T-helper 2 cell treated with Interferon-gamma antibody and Interleukin-4, amounts not matched to agents 5 μg/mL and 100 μg/mL, for 36 hours (primary cell): ENCODE data around the gene SLC26A2.

Source experiments
- DNase-seq: peaks from one replicate; pipeline ENCODE4 v3.0.0; 2021; ENCODE audit warnings: low spot score
- H3K27ac Mint-ChIP-seq: one replicate; pipeline ENCODE4 v1.8.0; 2021; ENCODE audit warnings: mild to moderate bottlenecking, mixed read lengths
- H3K27me3 Mint-ChIP-seq: one replicate; pipeline ENCODE4 v1.8.0; 2021; ENCODE audit warnings: low read depth, mixed read lengths
- H3K36me3 Mint-ChIP-seq: one replicate; pipeline ENCODE4 v1.8.0; 2021; ENCODE audit warnings: low read depth, mixed read lengths
- H3K4me1 Mint-ChIP-seq: one replicate; pipeline ENCODE4 v1.8.0; 2021; ENCODE audit warnings: low read depth, mixed read lengths
- H3K4me3 Mint-ChIP-seq: one replicate; pipeline ENCODE4 v1.8.0; 2022; ENCODE audit warnings: mild to moderate bottlenecking, moderate library complexity, mixed read lengths
- H3K9me3 Mint-ChIP-seq: one replicate; pipeline ENCODE4 v1.8.0; 2021; ENCODE audit warnings: mixed read lengths

Gene SLC26A2

DNA sequence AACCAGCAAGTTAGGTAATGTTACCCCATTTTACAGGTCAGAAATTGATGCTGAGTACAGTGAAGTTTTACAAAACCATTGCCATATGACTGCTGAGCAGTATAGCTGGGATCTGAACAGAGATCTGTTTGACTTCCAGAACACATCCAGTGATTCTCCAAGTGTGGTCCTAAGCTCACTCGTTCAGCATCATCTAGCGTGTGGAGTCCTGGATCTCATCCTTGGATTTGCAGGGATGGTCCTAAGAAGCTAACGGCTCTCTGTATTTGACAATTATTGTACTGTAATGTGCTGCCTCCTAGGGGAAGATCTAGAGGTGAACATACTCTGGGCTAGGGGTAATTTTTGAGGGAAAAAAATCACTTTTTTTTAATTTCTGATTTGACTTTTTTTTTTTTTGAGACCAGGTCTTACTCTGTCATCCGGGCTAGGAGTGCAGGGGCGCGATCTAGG lies 1.4 kb downstream of the SLC26A2 start:
- no peaks in the 10 kb centered on the region for H3K27me3 Mint-ChIP-seq
- H3K27ac Mint-ChIP-seq = no peak overlapping the region
- no peaks in the 10 kb centered on the region for H3K9me3 Mint-ChIP-seq
- H3K36me3 Mint-ChIP-seq = no peaks in the 10 kb centered on the region
- peaks cover 21% of the 10 kb centered on the region for H3K4me1 Mint-ChIP-seq
- no peak for DNase-seq
- H3K4me3 Mint-ChIP-seq = no peak overlapping the region

DNA sequence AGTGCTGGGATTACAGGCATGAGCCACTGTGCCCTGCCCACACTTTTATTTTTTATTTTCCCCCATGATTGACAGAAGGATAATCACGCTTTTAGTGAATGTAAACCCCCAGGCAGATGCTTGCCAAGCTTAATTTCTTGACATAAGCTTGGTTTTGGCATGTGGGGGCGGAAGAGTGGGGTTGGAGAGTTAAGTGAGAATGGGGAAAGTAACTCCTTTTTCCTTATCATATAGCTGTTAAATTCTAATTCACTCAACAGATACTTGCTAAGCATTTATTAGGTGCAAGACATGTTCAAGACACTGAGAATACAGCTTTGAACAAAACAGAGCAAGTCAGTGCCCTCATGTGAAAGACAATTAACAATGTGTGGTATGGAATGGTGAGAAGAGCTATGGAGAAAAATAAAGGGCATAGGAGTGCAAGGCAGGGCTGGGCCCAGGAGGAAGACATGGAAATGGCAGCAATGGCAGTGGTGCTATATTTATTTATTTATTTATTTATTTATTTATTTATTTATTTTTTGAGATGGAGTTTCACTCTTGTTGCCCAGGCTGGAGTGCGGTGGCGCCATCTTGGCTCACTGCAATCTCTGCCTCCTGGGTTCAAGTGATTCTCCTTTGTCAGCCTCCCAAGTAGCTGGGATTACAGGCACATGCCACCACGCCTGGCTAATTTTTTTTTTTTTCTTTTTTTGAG lies 2.2 kb downstream of the SLC26A2 start:
- no peak overlapping the region for H3K27ac Mint-ChIP-seq

DNA sequence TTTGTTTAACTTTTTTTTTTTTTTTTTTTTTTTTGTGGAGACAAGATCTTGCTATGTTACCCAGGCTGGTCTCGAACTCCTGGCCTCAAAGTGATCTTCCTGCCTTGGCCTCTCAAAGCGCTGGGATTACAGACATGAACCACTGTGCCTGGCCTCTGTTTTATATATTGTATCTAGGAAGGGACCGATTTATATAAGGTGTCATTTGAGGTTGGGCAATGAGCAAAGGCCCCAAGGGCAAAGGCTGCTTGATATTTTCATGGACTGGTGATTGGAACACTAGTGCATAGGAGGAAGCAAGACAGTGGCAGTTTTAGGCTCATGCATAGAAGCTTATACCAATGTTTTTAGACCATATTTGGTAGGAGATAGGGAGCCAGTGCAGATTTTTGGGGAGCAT lies 3.2 kb downstream of the SLC26A2 start:
- Mint-ChIP-seq H3K36me3 (no peaks in the 10 kb centered on the region), H3K4me3 (no peak overlapping the region), H3K4me1 (peaks cover 21% of the 10 kb centered on the region), H3K9me3 (no peaks in the 10 kb centered on the region), H3K27ac (no peak overlapping the region), H3K27me3 (no peaks in the 10 kb centered on the region)
- no peak for DNase-seq

More for the DNA sequence above, 2.2 kb downstream of the SLC26A2 start:
- Mint-ChIP-seq H3K9me3 (no peaks in the 10 kb centered on the region), H3K27me3 (no peaks in the 10 kb centered on the region), H3K36me3 (no peaks in the 10 kb centered on the region), H3K4me3 (no peak overlapping the region), H3K4me1 (peaks cover 21% of the 10 kb centered on the region)
- no peak for DNase-seq

DNA sequence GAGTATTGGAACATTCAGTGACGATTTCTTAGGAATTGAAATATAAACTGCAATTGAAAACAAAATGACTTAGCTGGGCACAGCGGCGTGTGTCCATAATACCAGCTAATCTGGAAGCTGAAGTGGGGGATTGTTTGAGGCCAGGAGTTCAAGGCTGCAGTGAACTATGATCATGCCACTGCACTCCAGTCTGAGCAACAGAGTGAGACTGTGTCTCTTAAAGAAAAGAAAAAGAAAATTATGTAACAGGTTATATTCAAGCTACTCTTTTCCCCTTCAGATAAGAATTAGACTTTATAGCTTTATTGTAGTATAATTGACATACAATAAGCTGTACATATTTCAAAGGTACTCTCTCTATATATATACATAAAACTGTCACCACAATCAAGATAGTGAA lies 6.4 kb downstream of the SLC26A2 start:
- Mint-ChIP-seq H3K27me3 (no peaks in the 10 kb centered on the region), H3K9me3 (no peaks in the 10 kb centered on the region), H3K4me3 (no peak overlapping the region), H3K36me3 (no peaks in the 10 kb centered on the region), H3K27ac (no peak overlapping the region), H3K4me1 (peaks cover 4% of the 10 kb centered on the region)
- no peak for DNase-seq

DNA sequence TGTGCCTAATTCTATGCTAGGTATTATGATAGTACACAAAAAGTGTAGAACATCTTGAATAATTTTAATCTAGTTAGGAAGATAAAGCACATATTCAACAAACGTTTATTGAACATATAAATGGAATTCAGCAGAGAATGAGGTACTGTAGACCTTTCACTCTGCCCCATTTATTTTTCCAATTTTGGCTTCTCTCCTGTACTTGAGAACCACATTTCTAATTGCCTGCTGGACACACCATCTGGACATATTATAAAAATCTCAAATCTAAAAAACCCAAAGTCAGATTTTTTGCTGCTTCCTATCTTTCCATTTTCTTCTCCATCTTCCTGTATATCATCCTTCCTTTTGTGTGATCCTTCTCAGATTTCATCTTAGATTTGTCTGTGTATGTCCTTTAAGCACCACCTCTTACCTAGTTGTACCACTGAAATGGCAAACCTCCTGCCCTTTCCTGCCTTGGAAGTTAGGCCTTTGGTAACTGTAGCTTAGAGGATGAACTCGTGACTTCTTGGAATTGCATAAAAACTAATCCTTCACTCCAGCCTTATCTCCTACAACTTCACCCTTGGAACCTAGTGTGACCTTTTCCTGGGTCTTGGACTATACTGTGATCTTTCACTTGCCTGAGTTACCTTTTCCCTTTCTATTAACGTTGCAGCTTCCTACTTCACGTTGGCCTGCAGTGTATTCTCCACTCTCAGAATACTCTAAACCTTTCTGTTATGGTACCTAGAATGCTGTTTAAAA lies 8.8 kb downstream of the SLC26A2 start:
- Mint-ChIP-seq H3K9me3 (no peaks in the 10 kb centered on the region), H3K27ac (no peak overlapping the region), H3K4me1 (no peaks in the 10 kb centered on the region), H3K36me3 (no peaks in the 10 kb centered on the region), H3K4me3 (no peak overlapping the region), H3K27me3 (no peaks in the 10 kb centered on the region)
- DNase-seq = no peak

DNA sequence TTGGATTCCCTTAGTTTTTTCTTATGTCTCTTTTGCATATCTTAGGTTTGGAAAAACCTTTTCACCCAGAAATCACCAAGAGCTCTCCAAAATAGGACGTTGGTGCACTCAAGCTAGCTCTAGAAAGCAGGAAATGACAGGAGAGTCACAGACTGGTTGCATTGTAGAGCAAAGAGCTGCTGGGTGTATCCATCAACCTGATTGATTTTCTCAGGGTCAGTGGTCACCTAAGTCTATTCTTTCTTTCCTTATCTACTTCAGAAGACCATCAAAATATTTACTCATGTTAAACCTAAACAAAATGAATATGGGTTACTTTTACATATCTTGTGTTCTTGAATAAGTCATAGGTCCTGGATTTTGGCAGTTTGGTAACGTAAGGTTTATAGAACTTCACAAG lies 14.9 kb downstream of the SLC26A2 start:
- peaks cover 2% of the 10 kb centered on the region for H3K36me3 Mint-ChIP-seq
- H3K27ac Mint-ChIP-seq = no peak overlapping the region
- no peaks in the 10 kb centered on the region for H3K27me3 Mint-ChIP-seq
- no peaks in the 10 kb centered on the region for H3K9me3 Mint-ChIP-seq
- H3K4me3 Mint-ChIP-seq = no peak overlapping the region
- H3K4me1 Mint-ChIP-seq = no peaks in the 10 kb centered on the region
- DNase-seq = no peak

DNA sequence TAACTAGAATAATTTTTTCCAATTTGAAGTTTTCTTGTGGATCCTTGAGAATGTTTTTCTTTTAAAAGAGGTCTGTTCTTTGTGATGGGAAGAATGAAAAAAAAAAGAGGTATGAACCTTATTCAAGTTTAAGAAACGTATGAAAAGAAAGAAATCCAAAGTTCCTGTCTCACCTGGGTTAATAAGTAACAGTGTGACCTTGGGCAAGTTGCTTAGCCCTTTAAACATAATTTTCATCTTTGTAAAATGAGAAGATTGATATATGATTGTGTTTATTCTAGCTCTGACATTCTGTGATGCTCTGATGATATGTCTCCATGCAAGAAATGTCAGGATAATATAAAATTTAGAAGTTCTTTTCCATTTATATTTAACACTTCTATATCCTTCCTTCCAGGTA lies 19.3 kb downstream of the SLC26A2 start:
- Mint-ChIP-seq H3K27me3 (no peaks in the 10 kb centered on the region), H3K4me3 (no peak overlapping the region), H3K27ac (no peak overlapping the region), H3K36me3 (peaks cover 3% of the 10 kb centered on the region), H3K4me1 (no peaks in the 10 kb centered on the region), H3K9me3 (no peaks in the 10 kb centered on the region)
- no peak for DNase-seq

DNA sequence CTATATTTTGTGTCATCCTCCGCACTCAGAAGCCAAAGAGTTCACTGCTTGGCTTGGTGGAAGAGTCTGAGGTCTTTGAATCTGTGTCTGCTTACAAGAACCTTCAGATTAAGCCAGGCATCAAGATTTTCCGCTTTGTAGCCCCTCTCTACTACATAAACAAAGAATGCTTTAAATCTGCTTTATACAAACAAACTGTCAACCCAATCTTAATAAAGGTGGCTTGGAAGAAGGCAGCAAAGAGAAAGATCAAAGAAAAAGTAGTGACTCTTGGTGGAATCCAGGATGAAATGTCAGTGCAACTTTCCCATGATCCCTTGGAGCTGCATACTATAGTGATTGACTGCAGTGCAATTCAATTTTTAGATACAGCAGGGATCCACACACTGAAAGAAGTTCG lies 20.6 kb downstream of the SLC26A2 start:
- H3K27me3 Mint-ChIP-seq = no peaks in the 10 kb centered on the region
- DNase-seq = no peak
- no peaks in the 10 kb centered on the region for H3K4me1 Mint-ChIP-seq
- no peak overlapping the region for H3K4me3 Mint-ChIP-seq
- peaks cover 3% of the 10 kb centered on the region for H3K36me3 Mint-ChIP-seq
- no peaks in the 10 kb centered on the region for H3K9me3 Mint-ChIP-seq
- no peak overlapping the region for H3K27ac Mint-ChIP-seq

DNA sequence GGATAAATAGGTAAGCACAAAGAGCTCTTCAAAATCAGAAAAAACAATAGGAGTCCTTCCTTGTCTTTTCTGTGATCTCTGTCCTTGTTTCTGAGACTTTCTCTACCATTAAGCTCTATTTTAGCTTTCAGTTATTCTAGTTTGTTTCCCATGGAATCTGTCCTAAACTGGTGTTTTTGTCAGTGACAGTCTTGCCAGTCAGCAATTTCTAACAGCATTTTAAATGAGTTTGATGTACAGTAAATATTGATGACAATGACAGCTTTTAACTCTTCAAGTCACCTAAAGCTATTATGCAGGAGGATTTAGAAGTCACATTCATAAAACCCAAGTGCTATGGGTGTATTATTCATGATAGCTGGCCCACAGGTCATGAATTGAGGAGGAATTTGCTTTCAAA lies 21.9 kb downstream of the SLC26A2 start:
- Mint-ChIP-seq H3K4me3 (no peak overlapping the region), H3K9me3 (no peaks in the 10 kb centered on the region), H3K27ac (no peak overlapping the region), H3K27me3 (no peaks in the 10 kb centered on the region), H3K36me3 (peaks cover 3% of the 10 kb centered on the region), H3K4me1 (no peaks in the 10 kb centered on the region)
- no peak for DNase-seq

DNA sequence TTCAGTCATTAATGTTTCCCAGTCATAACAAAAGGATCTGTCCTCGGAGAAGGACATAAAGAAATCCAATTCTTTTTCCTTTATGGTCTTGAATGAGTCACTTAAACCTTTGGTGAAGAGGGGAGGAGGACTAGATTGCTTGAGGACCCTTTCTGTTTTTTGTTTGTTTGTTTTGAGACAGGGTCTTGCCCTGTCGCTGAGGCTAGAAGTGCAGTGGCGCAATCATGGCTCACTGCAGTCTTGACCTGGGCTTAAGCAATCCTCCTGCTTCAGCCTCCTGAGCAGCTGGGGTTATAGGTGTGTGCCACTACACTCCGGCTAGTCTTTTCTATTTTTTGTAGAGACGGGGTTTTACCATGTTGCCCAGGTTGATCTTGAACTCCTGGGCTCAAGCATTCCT lies 27.6 kb downstream of the SLC26A2 start:
- no peak overlapping the region for H3K27ac Mint-ChIP-seq
- no peaks in the 10 kb centered on the region for H3K27me3 Mint-ChIP-seq
- H3K4me1 Mint-ChIP-seq = no peaks in the 10 kb centered on the region
- no peaks in the 10 kb centered on the region for H3K36me3 Mint-ChIP-seq
- no peak overlapping the region for H3K4me3 Mint-ChIP-seq
- no peak for DNase-seq
- no peaks in the 10 kb centered on the region for H3K9me3 Mint-ChIP-seq

DNA sequence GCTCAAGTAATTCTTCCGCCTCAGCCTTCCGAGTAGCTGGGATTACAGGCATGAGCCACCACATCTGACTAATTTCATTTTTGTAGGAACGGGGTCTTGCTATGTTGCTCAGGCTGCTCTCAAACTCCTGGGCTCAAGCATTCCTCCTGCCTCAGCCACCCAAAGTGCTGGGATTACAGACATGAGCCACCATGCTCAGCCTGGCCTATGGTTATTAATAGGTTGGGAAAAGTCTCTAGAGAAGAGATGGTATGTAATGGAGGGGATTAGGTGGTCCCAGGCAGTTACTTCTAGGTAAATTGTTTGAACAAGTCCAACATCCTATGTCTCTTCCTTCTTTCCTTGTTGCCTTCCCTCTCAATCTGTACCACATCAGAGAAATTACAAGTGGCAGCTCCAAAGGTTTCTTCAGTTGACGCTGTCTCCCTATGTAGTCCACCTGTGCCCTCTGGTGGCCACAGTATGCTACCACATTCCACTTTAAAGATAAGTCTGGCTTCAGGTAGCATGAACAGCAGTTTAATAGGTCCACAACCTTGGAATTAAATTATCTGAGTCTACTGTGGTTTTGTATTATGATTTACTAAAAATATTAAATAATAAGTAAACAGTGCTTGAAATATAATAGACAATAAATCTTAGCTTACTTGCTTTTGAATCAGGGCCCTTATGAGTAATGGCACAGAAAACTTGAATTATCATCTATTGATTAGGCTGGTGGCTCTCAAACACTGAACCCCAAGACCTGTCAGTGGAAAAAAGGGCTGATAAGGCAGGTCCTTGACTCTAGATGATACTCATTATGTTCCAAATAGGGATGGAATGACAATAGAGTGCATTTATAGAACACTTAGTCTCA lies 30.2 kb downstream of the SLC26A2 start:
- peaks cover 1% of the 10 kb centered on the region for H3K36me3 Mint-ChIP-seq

DNA sequence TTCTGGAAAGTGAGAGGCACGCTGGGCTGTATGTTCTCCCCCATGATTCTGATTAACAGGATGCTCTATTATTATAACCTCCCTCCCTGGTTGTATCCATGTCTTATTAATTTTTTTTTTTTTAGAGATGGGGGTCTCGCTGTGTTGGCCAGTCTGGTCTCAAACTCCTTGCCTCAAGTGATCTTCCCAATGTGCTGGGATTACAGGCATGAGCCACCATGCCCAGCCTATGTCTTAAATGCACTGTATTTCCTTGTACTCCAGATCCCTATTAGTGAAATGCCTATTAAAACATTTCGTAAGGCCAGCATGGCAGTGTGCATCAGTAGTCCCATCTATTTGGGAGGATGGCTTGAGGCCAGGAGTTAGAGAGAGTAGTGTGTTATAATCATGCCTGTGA lies 32.9 kb downstream of the SLC26A2 start:
- DNase-seq = no peak
- Mint-ChIP-seq H3K4me3 (no peak overlapping the region), H3K36me3 (peaks cover 1% of the 10 kb centered on the region), H3K27me3 (no peaks in the 10 kb centered on the region), H3K9me3 (no peaks in the 10 kb centered on the region), H3K27ac (no peak overlapping the region), H3K4me1 (no peaks in the 10 kb centered on the region)

More for the DNA sequence above, 30.2 kb downstream of the SLC26A2 start:
- Mint-ChIP-seq H3K27ac (no peak overlapping the region), H3K27me3 (no peaks in the 10 kb centered on the region), H3K4me1 (no peaks in the 10 kb centered on the region), H3K4me3 (no peak overlapping the region), H3K9me3 (no peaks in the 10 kb centered on the region)
- peak; percentile 41 for DNase-seq

DNA sequence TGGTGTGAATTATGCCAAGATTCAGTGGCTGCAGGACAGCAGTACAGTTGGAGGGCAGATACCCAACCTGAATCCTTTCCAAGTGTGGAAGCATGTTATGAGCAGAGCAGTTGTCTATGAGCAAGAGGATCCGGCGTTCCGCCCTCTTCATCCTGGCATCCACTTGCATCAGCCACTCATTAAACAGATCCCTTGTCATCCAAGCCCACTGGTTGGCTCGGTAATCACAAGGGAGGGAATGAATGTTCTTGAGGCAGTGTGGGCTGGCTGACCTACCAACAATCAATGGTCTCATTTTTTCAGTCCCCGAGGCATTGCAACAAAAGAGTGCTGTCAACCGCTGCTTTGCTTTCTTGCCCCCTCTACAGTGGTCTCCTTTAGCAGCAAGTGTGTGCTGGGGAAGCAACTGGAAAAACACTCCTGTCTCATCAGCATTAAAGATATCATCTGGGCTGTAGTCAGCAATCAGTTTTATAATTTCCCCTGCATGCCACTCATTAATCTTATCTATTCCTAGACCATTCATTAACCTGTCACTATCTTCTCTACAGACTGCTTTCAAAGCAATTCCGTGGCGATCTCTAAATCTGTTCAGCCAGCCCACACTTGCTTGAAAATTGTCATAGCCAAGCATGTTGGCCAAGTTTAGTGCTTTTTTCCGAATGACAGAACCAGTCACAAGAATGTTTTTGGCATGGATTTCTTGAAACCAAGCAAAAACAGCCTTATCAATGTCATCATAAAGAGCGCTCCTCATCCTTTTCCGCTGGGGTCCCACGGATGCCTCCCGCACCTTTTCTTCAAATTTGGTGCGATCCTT lies 35.0 kb downstream of the SLC26A2 start:
- H3K9me3 Mint-ChIP-seq = no peaks in the 10 kb centered on the region
- H3K27me3 Mint-ChIP-seq = no peaks in the 10 kb centered on the region
- peaks cover 13% of the 10 kb centered on the region for H3K4me1 Mint-ChIP-seq
- peaks cover 1% of the 10 kb centered on the region for H3K36me3 Mint-ChIP-seq
- H3K27ac Mint-ChIP-seq = no peak overlapping the region
- no peak overlapping the region for H3K4me3 Mint-ChIP-seq
- no peak for DNase-seq
